CD14-positive monocyte (primary cell): ENCODE results near the gene FEZ2. TPM values are rescaled to one million over a fixed set of nuclear protein-coding genes. Genes with fewer than 3 reads are reported as not detected.

Experiments used
- DNase-seq, 3 donors: peaks; one replicate each; pipeline ENCODE4 v3.0.0-alpha.2; 2011 to 2022
- H2AFZ ChIP-seq: 2 replicates; pipeline ENCODE4 v1.6.0; 2012; ENCODE audit warnings: mild to moderate bottlenecking, low read depth, low read length, inconsistent platforms; ENCODE audit not compliant: insufficient read depth, poor library complexity, severe bottlenecking
- H3K27ac ChIP-seq, 2 donors: 1 replicate in 1 of 2; 2 replicates in 1 of 2; pipeline ENCODE4 v1.5.1; 2012 to 2013; ENCODE audit warnings: low read length in 2 of 2, control low read depth in 1 of 2, inconsistent platforms in 1 of 2, low read depth in 1 of 2, mild to moderate bottlenecking in 1 of 2
- H3K27me3 ChIP-seq, 2 donors: one replicate each; pipeline versions ENCODE4 v1.6.0 to v1.6.1; 2011 to 2013; ENCODE audit warnings: low read length in 2 of 2; ENCODE audit not compliant: control insufficient read depth in 2 of 2, insufficient read depth in 2 of 2
- H3K36me3 ChIP-seq, 2 donors: replicated peaks in 1 of 2; 1 replicate in 1 of 2; 2 replicates in 1 of 2; pipeline versions ENCODE4 v1.5.1 to v1.6.1; 2012 to 2013; ENCODE audit warnings: low read length in 2 of 2, control low read depth in 1 of 2, inconsistent platforms in 1 of 2, mild to moderate bottlenecking in 1 of 2; ENCODE audit not compliant: insufficient read depth in 2 of 2, control insufficient read depth in 1 of 2
- H3K4me1 ChIP-seq, 2 donors: 1 replicate in 1 of 2; 2 replicates in 1 of 2; pipeline versions ENCODE4 v1.5.1 to v1.6.1; 2012 to 2013; ENCODE audit warnings: low read length in 2 of 2, control low read depth in 1 of 2, inconsistent platforms in 1 of 2, mild to moderate bottlenecking in 1 of 2, moderate library complexity in 1 of 2; ENCODE audit not compliant: insufficient read depth in 2 of 2, control insufficient read depth in 1 of 2
- H3K4me2 ChIP-seq: replicated peaks from 2 replicates; pipeline ENCODE3; 2012; ENCODE audit warnings: low read length, moderate library complexity, mild to moderate bottlenecking; ENCODE audit not compliant: poor library complexity, severe bottlenecking; ENCODE audit errors: extremely low read depth
- H3K4me3 ChIP-seq, 3 experiments: fragments of 200-600 bp in 1 of 3; sonication (generic) in 1 of 3; replicated peaks in 1 of 3; 1 replicate in 2 of 3; 2 replicates in 1 of 3; pipeline ENCODE4 v1.5.1; 2011 to 2013; ENCODE audit warnings: low read length in 3 of 3, mild to moderate bottlenecking in 3 of 3, control low read depth in 2 of 3, low read depth in 2 of 3, inconsistent platforms in 1 of 3, moderate library complexity in 1 of 3
- H3K79me2 ChIP-seq: 2 replicates; pipeline ENCODE4 v1.6.0; 2012; ENCODE audit warnings: mild to moderate bottlenecking, control low read depth, inconsistent platforms, low read length, moderate library complexity; ENCODE audit not compliant: insufficient read depth
- H3K9ac ChIP-seq: 2 replicates; pipeline ENCODE4 v1.6.0; 2017; ENCODE audit warnings: low read length, mild to moderate bottlenecking; ENCODE audit not compliant: insufficient read depth, poor library complexity, severe bottlenecking
- H3K9me3 ChIP-seq, 2 donors: replicated peaks in 1 of 2; 1 replicate in 1 of 2; 2 replicates in 1 of 2; pipeline versions ENCODE4 v1.5.1 to v1.6.1; 2012 to 2013; ENCODE audit warnings: low read length in 2 of 2, control low read depth in 1 of 2; ENCODE audit not compliant: control insufficient read depth in 1 of 2, insufficient read depth in 1 of 2
- H4K20me1 ChIP-seq: 2 replicates; pipeline ENCODE4 v1.6.0; 2012; ENCODE audit warnings: mild to moderate bottlenecking, low read length, control low read depth, moderate library complexity; ENCODE audit not compliant: insufficient read depth
- H3K27ac Mint-ChIP-seq, 7 donors: one replicate each; pipeline ENCODE4 v1.8.0; 2020; ENCODE audit warnings: mild to moderate bottlenecking in 7 of 7, mixed read lengths in 7 of 7, moderate library complexity in 6 of 7, inconsistent platforms in 2 of 7
- H3K27me3 Mint-ChIP-seq, 3 donors: one replicate each; pipeline ENCODE4 v1.8.0; 2021 to 2022; ENCODE audit warnings: low read depth in 3 of 3, mild to moderate bottlenecking in 3 of 3, mixed read lengths in 3 of 3, moderate library complexity in 3 of 3, inconsistent platforms in 1 of 3
- H3K36me3 Mint-ChIP-seq, 2 donors: one replicate each; pipeline ENCODE4 v1.8.0; 2020; ENCODE audit warnings: mixed read lengths in 2 of 2, inconsistent platforms in 1 of 2, mild to moderate bottlenecking in 1 of 2
- H3K4me1 Mint-ChIP-seq: one replicate; pipeline ENCODE4 v1.8.0; 2020; ENCODE audit warnings: mild to moderate bottlenecking, mixed read lengths
- H3K4me3 Mint-ChIP-seq, 2 donors: one replicate each; pipeline ENCODE4 v1.8.0; 2020; ENCODE audit warnings: mild to moderate bottlenecking in 2 of 2, mixed read lengths in 2 of 2, moderate library complexity in 1 of 2
- H3K9me3 Mint-ChIP-seq, 7 donors: one replicate each; pipeline ENCODE4 v1.8.0; 2020 to 2022; ENCODE audit warnings: mixed read lengths in 7 of 7, mild to moderate bottlenecking in 6 of 7, moderate library complexity in 6 of 7, inconsistent platforms in 2 of 7
- WGBS: methylation state at CpG from one replicate; pipeline ENCODE4 v1.1.5; 2013; ENCODE audit warnings: missing lambda C conversion rate; ENCODE audit not compliant: insufficient coverage; 5-methylcytosine and 5-hydroxymethylcytosine counted together
- intact Hi-C, 2 donors: fragments of 100-400 bp; cut with micrococcal nuclease; formaldehyde crosslinking; loops; one replicate each; pipeline versions ENCODE4 v1.15.0 to v1.15.1; 2023
- polyA plus RNA-seq, 3 donors: library from polyadenylated mRNA; depleted of rRNA in 1 of 3; unstranded in 2 of 3; stranded (reverse) in 1 of 3; fragments of 300-500 nt in 2 of 3; fragments of >200 nt in 1 of 3; fragmentation: Illumina TruSeq in 2 of 3; gene quantifications; 1 replicate in 2 of 3; 2 replicates in 1 of 3; pipeline ENCODE4 v1.2.3, GENCODE V29; 2012 to 2021
- TF ChIP-seq, protein P1 (sequence below): fragments of 200-600 bp; IDR thresholded peaks from one replicate; pipeline ENCODE4 v1.8.0; 2022; ENCODE audit warnings: antibody characterized with exemption, mild to moderate bottlenecking

The FEZ2 gene
- polyA plus RNA-seq, 3 donors, result 6.9 to 15.6 (median 8.7) TPM

DNA sequence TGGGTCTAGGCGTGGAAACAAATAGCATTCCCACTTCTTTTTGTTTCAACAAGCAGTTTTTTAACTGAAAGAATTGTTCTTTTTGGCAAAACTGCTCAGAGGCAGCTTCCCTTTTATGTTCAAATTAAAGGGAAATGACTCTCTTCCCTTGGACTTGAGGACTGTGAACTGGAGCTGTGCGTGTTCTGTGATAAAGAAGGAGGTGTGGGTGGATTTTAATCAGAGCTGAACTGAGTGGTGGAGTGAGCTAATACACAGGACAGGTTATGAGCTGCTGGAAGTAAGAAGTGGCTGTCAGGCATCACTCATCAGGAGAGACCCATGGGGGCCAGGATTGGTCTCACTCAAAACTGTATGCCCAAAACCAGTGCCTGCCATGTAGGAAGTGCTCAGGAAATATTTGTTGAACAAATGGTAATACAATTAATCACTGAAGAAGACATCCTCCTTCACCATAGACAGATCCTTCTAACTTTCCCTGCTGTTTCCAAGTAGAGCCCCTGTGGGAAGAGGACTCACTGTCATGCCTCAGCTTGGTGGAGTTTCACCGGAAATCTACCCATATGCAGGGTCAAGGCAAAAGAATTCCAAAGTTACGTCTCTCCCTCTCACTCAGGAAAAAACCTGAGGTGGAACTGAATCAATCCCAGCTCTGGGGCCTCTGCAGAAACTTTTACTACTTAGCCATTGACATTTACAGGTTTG, 55.9 kb downstream of the FEZ2 start:
- WGBS, result 67% methylated on average over 3 of the region's 4 CpGs

DNA sequence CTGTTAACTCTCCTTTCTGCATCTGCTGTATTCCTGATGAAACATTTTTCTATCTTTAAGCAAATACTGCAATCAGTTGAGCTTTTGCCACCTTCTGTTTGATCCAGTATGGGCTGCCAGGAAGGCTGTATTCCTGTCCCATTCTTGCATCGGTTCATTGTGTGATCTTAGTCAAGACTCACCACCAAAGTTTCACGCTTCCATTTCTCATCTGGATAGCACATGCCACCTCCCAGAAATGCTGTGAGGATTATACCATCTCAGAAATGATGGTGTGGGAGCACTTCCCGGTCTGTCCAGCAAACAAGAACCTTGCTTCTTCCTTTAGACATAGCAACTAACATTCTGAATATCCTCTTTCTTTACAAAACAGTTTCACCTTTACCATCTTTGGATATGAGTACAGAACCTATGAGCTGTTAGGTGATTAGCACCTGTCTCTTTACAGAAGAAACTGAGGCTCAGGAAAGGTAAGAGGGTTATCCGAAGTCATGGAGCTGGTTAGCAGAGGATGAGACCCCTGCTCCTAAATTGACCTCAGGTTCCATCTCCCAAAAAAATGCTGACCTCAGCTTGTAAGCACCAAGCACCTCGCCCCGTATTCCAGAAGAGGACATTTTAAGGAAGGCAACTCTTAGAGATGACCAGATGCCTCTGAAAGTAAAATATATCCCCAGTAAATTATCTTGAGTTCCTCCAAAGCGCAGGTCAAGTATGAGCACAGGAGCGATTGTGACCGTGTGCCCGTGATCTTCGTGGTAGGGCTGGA, 56.8 kb downstream of the FEZ2 start:
- intact Hi-C loops, result no loop called here
- Histone ChIP-seq H3K9ac (no peak overlapping the region), H3K9me3 (no peaks in the 10 kb centered on the region), H4K20me1 (no peaks in the 10 kb centered on the region), H3K79me2 (no peaks in the 10 kb centered on the region), H3K4me2 (no peak overlapping the region), H3K27ac (no peak overlapping the region), H3K27me3 (no peaks in the 10 kb centered on the region), H3K36me3 (peaks cover 0 to 28% of the 10 kb centered on the region in 2 donors), H2AFZ (no peak overlapping the region), H3K4me3 (no peak overlapping the region), H3K4me1 (no peaks in the 10 kb centered on the region)
- Mint-ChIP-seq H3K4me1 (peaks cover 2% of the 10 kb centered on the region), H3K4me3 (no peak overlapping the region), H3K9me3 (no peaks in the 10 kb centered on the region), H3K36me3 (peaks cover 28 to 30% of the 10 kb centered on the region in 2 donors), H3K27me3 (peaks cover 0 to 1% (median 0%) of the 10 kb centered on the region in 3 donors), H3K27ac (no peak overlapping the region)
- DNase-seq, result no peak
- WGBS, result 61% methylated on average over 6 of the region's 11 CpGs
- TF ChIP-seq, protein P1, sequence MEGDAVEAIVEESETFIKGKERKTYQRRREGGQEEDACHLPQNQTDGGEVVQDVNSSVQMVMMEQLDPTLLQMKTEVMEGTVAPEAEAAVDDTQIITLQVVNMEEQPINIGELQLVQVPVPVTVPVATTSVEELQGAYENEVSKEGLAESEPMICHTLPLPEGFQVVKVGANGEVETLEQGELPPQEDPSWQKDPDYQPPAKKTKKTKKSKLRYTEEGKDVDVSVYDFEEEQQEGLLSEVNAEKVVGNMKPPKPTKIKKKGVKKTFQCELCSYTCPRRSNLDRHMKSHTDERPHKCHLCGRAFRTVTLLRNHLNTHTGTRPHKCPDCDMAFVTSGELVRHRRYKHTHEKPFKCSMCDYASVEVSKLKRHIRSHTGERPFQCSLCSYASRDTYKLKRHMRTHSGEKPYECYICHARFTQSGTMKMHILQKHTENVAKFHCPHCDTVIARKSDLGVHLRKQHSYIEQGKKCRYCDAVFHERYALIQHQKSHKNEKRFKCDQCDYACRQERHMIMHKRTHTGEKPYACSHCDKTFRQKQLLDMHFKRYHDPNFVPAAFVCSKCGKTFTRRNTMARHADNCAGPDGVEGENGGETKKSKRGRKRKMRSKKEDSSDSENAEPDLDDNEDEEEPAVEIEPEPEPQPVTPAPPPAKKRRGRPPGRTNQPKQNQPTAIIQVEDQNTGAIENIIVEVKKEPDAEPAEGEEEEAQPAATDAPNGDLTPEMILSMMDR, result no peak

More for the DNA sequence above, 55.9 kb downstream of the FEZ2 start:
- H3K36me3 ChIP-seq, result peaks cover 2 to 36% of the 10 kb centered on the region in 2 donors
- no peaks in the 10 kb centered on the region for H3K4me1 ChIP-seq
- no peaks in the 10 kb centered on the region for H3K9me3 ChIP-seq
- TF ChIP-seq, protein P1, result no peak
- no peak for DNase-seq
- H3K27ac ChIP-seq, result no peak overlapping the region
- no peak overlapping the region for H3K4me3 ChIP-seq
- no peaks in the 10 kb centered on the region for H3K27me3 ChIP-seq
- peaks cover 33 to 34% of the 10 kb centered on the region in 2 donors for H3K36me3 Mint-ChIP-seq
- no peak overlapping the region for H3K9ac ChIP-seq
- H3K4me1 Mint-ChIP-seq, result peaks cover 2% of the 10 kb centered on the region
- intact Hi-C loops, result no loop called here
- H3K9me3 Mint-ChIP-seq, result no peaks in the 10 kb centered on the region
- H3K79me2 ChIP-seq, result no peaks in the 10 kb centered on the region
- no peak overlapping the region for H3K4me2 ChIP-seq
- no peak overlapping the region for H2AFZ ChIP-seq
- H3K27ac Mint-ChIP-seq, result peak overlapping the region in 4 of 7 donors; percentile 10 to 83 (median 40)
- no peaks in the 10 kb centered on the region for H4K20me1 ChIP-seq
- no peaks in the 10 kb centered on the region for H3K27me3 Mint-ChIP-seq
- H3K4me3 Mint-ChIP-seq, result no peak overlapping the region
